LNCaP clone FGC (cell line): ENCODE measurements around the gene MICAL2.

ENCODE experiments used
- DNase-seq: peaks from one replicate; pipeline ENCODE4 v3.0.0-alpha.2; 2011; ENCODE audit warnings: low read depth
- H3K4me3 ChIP-seq: 2 replicates; pipeline ENCODE4 v1.5.1; 2011; ENCODE audit warnings: mild to moderate bottlenecking, low read depth, low read length, control low read depth
- CTCF ChIP-seq: IDR thresholded peaks from 2 replicates; pipeline ENCODE4 v1.5.1; 2012; ENCODE audit warnings: mild to moderate bottlenecking; ENCODE audit not compliant: control insufficient read depth, insufficient read depth; ENCODE audit errors: extremely low read depth

Gene MICAL2

GRCh38 chr11:12294613-12295012 lies 184.2 kb downstream of the MICAL2 start:
- no peak for TF ChIP-seq CTCF
- no peak overlapping the region for H3K4me3 ChIP-seq
- no peak for DNase-seq

- H3K4me3 ChIP-seq = no peak overlapping the region
- TF ChIP-seq CTCF = no peak
- no peak for DNase-seq
These were observed 185.6 kb downstream of the MICAL2 start for GRCh38 chr11:12295943-12296342.

GRCh38 chr11:12298610-12299009 lies 188.2 kb downstream of the MICAL2 start:
- TF ChIP-seq CTCF = no peak
- no peak for DNase-seq

GRCh38 chr11:12301379-12301778 lies 191.0 kb downstream of the MICAL2 start:
- no peak for TF ChIP-seq CTCF
- peak; percentile 37 for DNase-seq
- no peak overlapping the region for H3K4me3 ChIP-seq

More at GRCh38 chr11:12298610-12299009, 188.2 kb downstream of the MICAL2 start:
- H3K4me3 ChIP-seq = no peak overlapping the region

- DNase-seq = no peak
- H3K4me3 ChIP-seq = no peak overlapping the region
- TF ChIP-seq CTCF = no peak
These were observed 193.2 kb downstream of the MICAL2 start for GRCh38 chr11:12303421-12304149.

GRCh38 chr11:12306830-12307229 lies 196.4 kb downstream of the MICAL2 start:
- DNase-seq = no peak
- no peak for TF ChIP-seq CTCF
- no peak overlapping the region for H3K4me3 ChIP-seq

GRCh38 chr11:12312132-12312531 lies 201.7 kb downstream of the MICAL2 start:
- no peak for DNase-seq
- no peak for TF ChIP-seq CTCF
- no peak overlapping the region for H3K4me3 ChIP-seq
